Measurements from ENCODE around the gene ELF1.

DNA sequence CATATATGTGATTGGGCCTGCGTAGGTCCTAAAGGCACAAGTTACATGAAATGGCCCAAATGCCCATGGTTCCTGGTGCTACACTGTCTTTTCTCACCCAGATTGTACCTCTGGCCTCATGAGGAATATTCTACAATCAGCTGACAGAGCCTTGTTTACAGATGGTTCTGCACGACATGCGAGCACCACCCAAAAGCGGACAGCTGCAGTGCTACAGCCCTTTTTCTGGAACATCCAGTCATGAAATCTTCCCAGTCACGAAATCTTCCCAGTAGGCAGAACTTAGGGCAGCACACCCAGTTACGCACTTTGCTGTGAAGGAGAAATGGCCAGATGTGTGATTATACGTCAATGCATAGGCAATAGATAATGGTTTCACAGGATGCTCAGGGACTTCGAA lies 7.7 kb upstream of the ELF1 start:
- TF ChIP-seq, protein P1, sequence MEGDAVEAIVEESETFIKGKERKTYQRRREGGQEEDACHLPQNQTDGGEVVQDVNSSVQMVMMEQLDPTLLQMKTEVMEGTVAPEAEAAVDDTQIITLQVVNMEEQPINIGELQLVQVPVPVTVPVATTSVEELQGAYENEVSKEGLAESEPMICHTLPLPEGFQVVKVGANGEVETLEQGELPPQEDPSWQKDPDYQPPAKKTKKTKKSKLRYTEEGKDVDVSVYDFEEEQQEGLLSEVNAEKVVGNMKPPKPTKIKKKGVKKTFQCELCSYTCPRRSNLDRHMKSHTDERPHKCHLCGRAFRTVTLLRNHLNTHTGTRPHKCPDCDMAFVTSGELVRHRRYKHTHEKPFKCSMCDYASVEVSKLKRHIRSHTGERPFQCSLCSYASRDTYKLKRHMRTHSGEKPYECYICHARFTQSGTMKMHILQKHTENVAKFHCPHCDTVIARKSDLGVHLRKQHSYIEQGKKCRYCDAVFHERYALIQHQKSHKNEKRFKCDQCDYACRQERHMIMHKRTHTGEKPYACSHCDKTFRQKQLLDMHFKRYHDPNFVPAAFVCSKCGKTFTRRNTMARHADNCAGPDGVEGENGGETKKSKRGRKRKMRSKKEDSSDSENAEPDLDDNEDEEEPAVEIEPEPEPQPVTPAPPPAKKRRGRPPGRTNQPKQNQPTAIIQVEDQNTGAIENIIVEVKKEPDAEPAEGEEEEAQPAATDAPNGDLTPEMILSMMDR (IDR thresholded peaks at IDR 0.05): no peak
- no peak for TF ChIP-seq ZFX (IDR thresholded peaks at IDR 0.05; ENCODE audit: borderline replicate concordance)
